ENCODE measurements around the gene FAM200B.

The FAM200B gene

DNA sequence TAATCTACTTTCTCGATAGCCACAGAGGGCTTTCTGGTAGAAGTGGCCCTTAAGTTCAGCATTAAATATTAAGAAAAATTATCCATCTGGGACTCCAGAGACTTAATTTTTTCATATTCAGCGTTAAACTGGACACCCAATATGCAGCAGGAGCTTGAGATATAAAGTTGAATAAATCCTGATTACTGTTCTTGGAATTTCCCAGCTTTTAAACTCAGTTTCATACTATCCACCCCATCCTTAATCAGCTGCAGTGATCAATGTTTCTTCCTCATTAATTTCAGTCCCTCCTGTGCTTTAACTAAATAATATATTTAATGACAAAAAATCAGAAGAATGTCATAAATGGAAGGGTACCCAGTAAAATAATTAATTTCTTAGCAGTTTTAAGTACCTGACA lies 22.8 kb upstream of the FAM200B start:
- Histone ChIP-seq H3K27me3 (replicated peaks) (no peaks in the 10 kb centered on the region), H3K36me3 (replicated peaks) (no peaks in the 10 kb centered on the region), H3K27ac (no peak overlapping the region), H3K4me3 (ENCODE audit: low read depth, low read length) (no peak overlapping the region)
- in situ Hi-C loops (cut with HindIII; ENCODE audit: low pct_ligation_motif_present, low sequenced_read_pairs) = no loop called here
- TF ChIP-seq CTCF (IDR thresholded peaks at IDR 0.05; ENCODE audit: low read depth, low read length, missing control alignments) = no peak
- no peak for DNase-seq

DNA sequence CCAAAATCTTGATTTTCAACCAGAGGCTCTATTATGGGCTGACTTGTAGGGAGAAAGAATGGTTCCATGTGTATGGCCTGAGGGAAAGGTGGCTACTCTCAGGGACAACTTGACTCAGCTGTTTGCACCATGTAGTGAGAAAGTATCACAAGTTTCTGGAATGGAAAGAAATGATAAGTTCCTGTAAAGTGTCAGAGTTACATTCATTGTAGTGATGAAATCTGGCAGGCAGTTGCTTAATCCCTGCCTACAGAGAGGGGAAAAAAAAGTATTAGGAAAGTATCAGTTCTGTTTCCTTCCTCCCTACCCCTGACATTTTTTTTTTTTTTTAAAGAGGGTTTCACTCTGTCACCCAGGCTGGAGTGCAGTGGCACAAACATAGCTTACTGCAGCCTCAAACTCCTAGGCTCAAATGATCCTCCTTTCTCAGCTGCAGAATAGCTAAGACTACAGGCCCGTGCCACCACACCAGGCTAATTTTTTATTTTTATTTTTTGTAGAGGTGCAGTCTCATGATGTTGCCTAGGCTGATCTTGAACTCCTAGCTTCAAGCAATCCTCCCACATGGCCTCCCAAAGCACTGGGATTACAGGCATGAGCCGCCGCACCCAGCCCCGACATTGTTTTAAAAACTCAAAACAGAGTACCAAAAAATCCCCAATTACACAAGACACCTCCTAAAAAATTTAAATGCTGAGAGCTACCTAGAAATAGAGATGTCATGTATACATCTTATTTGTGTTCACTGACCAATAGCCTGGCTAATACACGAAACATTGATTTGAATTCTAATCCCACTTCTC lies 21.7 kb upstream of the FAM200B start:
- H3K27ac ChIP-seq = no peak overlapping the region
- H3K27me3 ChIP-seq (replicated peaks) = no peaks in the 10 kb centered on the region
- DNase-seq = no peak
- no peaks in the 10 kb centered on the region for H3K36me3 ChIP-seq (replicated peaks)
- no peak for TF ChIP-seq CTCF (IDR thresholded peaks at IDR 0.05; ENCODE audit: low read depth, low read length, missing control alignments)
- in situ Hi-C loops (cut with HindIII; ENCODE audit: low pct_ligation_motif_present, low sequenced_read_pairs) = no loop called here
- no peak overlapping the region for H3K4me3 ChIP-seq (ENCODE audit: low read depth, low read length)

DNA sequence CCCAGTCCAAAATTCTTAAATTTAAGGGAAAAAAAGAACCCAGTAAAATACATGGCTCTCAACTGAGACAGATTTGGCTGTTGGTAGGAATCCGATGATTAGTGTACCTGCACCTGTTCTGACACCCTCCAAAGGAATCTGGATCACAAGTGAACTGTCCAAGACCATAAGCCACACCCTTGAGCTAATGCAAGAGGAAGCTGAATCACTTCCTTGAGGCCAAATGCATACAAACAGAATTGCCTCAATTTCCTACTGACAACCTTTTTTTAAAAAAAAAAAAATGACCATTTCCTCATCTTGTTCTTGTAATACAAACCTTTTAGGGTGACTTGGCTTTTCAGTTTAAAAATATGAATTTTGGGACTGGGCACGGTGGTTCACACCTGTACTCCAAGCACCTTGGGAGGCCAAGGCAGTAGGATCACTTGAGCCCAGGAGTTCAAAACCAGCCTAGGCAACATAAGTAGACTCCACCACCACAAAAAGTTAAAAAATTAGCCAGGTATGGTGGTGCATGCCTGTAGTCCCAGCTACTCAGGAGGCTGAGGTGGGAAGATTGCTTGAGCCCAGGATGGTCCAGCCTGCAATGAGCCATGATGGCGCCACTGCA lies 15.8 kb upstream of the FAM200B start:
- in situ Hi-C loops (cut with HindIII; ENCODE audit: low pct_ligation_motif_present, low sequenced_read_pairs) = no loop called here
- TF ChIP-seq CTCF (IDR thresholded peaks at IDR 0.05; ENCODE audit: low read depth, low read length, missing control alignments) = no peak
- no peak overlapping the region for H3K4me3 ChIP-seq (ENCODE audit: low read depth, low read length)
- no peak for DNase-seq
- H3K27ac ChIP-seq = no peak overlapping the region
- no peaks in the 10 kb centered on the region for H3K36me3 ChIP-seq (replicated peaks)
- no peaks in the 10 kb centered on the region for H3K27me3 ChIP-seq (replicated peaks)

DNA sequence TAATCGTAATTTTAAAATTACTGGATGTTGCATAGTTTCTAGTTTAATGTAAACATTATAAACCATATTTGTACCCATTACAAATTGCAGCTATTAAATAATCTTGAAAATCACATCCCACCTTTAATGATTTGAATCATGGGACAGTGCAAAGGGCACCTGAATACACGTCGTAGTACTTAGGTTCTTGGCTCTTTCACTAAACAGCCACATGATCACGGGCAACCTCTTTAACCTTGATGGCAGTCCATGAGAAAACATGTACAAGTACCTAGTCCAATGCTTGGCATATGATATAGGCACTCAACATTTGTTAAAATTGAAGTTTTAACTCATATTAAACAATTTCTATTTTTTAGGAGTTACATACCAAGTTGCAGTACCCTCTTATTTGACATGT lies 14.6 kb upstream of the FAM200B start:
- in situ Hi-C loops (cut with HindIII; ENCODE audit: low pct_ligation_motif_present, low sequenced_read_pairs) = no loop called here
- no peak for TF ChIP-seq CTCF (IDR thresholded peaks at IDR 0.05; ENCODE audit: low read depth, low read length, missing control alignments)
- H3K27me3 ChIP-seq (replicated peaks) = no peaks in the 10 kb centered on the region
- no peak overlapping the region for H3K4me3 ChIP-seq (ENCODE audit: low read depth, low read length)
- H3K36me3 ChIP-seq (replicated peaks) = no peaks in the 10 kb centered on the region
- H3K27ac ChIP-seq = no peak overlapping the region
- DNase-seq = no peak

DNA sequence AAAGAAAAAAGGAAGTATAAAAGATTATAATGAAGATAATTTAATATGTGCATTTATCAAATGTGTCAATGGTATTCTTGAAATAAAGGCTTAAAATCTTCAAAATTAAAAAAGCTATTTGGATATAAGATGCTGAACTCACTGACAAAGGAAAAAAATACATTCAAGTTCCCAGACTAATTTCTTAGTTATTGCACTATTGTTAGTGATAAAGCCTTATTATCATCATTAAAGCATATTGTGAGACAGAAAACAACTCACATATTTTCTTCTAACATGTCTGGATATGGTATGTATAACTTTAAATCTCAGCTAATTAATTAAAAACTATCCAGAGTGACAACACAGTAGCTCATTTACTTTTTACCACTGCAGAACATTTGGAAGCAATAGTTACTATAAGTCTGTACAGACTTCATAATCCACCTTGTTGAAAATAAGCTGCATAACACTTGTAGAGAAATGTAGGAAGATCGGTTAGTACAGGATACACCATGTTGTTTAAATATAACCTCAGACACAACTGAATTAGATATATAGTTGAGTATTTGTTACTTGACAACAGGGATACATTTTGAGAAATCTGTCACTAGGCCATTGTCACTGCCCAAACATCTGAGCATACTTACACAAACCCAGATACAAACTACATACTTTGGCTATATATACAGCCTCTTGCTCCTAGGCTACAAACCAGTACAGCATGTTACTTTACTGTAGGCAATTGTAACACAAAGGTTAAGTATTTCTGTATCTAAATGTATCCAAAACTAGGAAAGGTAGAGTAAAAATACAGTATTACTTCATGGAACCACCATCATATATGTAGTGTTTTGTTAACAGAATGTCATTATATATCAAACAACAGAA lies 12.8 kb upstream of the FAM200B start:
- DNase-seq = no peak
- H3K27me3 ChIP-seq (replicated peaks) = no peaks in the 10 kb centered on the region
- H3K4me3 ChIP-seq (ENCODE audit: low read depth, low read length) = no peak overlapping the region
- no peaks in the 10 kb centered on the region for H3K36me3 ChIP-seq (replicated peaks)
- no peak overlapping the region for H3K27ac ChIP-seq
- in situ Hi-C loops (cut with HindIII; ENCODE audit: low pct_ligation_motif_present, low sequenced_read_pairs) = no loop called here
- TF ChIP-seq CTCF (IDR thresholded peaks at IDR 0.05; ENCODE audit: low read depth, low read length, missing control alignments) = no peak
